ENCODE results near the gene MRM3. TPM values are rescaled to one million over a fixed set of nuclear protein-coding genes. Genes with fewer than 3 reads are reported as not detected.

The MRM3 gene
- total and polyA plus RNA-seq, 2 experiments from 2014 or later = 17.7 to 23.4 TPM

DNA sequence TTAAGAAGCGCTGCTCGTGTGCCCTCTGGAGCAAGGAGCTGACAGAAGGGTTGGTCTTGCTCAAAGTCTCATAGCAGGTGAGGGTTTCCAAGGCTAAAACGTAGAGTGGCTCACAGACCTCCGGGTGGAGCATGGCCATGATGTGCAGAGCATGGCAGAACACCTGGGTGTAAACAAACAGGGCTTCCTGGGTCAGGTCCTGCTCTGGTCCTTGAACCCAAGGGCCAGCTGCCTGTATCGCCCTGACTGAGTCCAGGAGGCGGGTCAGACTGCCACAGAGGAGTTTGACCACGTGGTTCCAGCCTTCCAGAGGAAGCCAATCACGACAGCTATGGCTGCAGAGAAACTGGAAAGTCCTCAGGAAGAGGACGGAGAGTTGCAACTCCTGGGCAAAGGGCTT, 37.2 kb upstream of the MRM3 start:
- DNase-seq (ENCODE audit: low spot score) (no peak), ATAC-seq (no peak)
- Histone ChIP-seq H3K27ac (ENCODE audit: low read depth) (no peak overlapping the region), H3K27me3 (ENCODE audit: insufficient read depth) (no peaks in the 10 kb centered on the region), H3K4me3 (no peak overlapping the region), H3K4me2 (no peak overlapping the region), H3K36me3 (ENCODE audit: insufficient read depth) (peaks cover 47% of the 10 kb centered on the region), H3K79me2 (replicated peaks; ENCODE audit: insufficient read depth) (peaks cover 20% of the 10 kb centered on the region), H3K4me1 (ENCODE audit: insufficient read depth) (no peaks in the 10 kb centered on the region), H2AFZ (no peak overlapping the region), H3F3A (replicated peaks; ENCODE audit: low read depth) (0 out of 2 replicates have a peak, but pooled peaks cover 22% of the 10 kb centered on the region), H4K20me1 (replicated peaks; ENCODE audit: insufficient read depth) (peaks cover 9% of the 10 kb centered on the region), H3K9me2 (ENCODE audit: insufficient read depth) (no peaks in the 10 kb centered on the region)
- Mint-ChIP-seq H3K9me3 (peaks cover 20% of the 10 kb centered on the region), H3K27me3 (ENCODE audit: insufficient read depth, low read depth, poor library complexity) (peaks cover 7% of the 10 kb centered on the region), H3K4me3 (no peak overlapping the region), H3K27ac (no peak overlapping the region), H3K36me3 (ENCODE audit: low read depth) (peaks cover 95% of the 10 kb centered on the region), H3K4me1 (no peaks in the 10 kb centered on the region; the same call in 2 of the 3 replicates)
- no peak for TF ChIP-seq STAT1 (IDR thresholded peaks at IDR 0.05; ENCODE audit: unreplicated experiment)
- TF ChIP-seq, protein P1, sequence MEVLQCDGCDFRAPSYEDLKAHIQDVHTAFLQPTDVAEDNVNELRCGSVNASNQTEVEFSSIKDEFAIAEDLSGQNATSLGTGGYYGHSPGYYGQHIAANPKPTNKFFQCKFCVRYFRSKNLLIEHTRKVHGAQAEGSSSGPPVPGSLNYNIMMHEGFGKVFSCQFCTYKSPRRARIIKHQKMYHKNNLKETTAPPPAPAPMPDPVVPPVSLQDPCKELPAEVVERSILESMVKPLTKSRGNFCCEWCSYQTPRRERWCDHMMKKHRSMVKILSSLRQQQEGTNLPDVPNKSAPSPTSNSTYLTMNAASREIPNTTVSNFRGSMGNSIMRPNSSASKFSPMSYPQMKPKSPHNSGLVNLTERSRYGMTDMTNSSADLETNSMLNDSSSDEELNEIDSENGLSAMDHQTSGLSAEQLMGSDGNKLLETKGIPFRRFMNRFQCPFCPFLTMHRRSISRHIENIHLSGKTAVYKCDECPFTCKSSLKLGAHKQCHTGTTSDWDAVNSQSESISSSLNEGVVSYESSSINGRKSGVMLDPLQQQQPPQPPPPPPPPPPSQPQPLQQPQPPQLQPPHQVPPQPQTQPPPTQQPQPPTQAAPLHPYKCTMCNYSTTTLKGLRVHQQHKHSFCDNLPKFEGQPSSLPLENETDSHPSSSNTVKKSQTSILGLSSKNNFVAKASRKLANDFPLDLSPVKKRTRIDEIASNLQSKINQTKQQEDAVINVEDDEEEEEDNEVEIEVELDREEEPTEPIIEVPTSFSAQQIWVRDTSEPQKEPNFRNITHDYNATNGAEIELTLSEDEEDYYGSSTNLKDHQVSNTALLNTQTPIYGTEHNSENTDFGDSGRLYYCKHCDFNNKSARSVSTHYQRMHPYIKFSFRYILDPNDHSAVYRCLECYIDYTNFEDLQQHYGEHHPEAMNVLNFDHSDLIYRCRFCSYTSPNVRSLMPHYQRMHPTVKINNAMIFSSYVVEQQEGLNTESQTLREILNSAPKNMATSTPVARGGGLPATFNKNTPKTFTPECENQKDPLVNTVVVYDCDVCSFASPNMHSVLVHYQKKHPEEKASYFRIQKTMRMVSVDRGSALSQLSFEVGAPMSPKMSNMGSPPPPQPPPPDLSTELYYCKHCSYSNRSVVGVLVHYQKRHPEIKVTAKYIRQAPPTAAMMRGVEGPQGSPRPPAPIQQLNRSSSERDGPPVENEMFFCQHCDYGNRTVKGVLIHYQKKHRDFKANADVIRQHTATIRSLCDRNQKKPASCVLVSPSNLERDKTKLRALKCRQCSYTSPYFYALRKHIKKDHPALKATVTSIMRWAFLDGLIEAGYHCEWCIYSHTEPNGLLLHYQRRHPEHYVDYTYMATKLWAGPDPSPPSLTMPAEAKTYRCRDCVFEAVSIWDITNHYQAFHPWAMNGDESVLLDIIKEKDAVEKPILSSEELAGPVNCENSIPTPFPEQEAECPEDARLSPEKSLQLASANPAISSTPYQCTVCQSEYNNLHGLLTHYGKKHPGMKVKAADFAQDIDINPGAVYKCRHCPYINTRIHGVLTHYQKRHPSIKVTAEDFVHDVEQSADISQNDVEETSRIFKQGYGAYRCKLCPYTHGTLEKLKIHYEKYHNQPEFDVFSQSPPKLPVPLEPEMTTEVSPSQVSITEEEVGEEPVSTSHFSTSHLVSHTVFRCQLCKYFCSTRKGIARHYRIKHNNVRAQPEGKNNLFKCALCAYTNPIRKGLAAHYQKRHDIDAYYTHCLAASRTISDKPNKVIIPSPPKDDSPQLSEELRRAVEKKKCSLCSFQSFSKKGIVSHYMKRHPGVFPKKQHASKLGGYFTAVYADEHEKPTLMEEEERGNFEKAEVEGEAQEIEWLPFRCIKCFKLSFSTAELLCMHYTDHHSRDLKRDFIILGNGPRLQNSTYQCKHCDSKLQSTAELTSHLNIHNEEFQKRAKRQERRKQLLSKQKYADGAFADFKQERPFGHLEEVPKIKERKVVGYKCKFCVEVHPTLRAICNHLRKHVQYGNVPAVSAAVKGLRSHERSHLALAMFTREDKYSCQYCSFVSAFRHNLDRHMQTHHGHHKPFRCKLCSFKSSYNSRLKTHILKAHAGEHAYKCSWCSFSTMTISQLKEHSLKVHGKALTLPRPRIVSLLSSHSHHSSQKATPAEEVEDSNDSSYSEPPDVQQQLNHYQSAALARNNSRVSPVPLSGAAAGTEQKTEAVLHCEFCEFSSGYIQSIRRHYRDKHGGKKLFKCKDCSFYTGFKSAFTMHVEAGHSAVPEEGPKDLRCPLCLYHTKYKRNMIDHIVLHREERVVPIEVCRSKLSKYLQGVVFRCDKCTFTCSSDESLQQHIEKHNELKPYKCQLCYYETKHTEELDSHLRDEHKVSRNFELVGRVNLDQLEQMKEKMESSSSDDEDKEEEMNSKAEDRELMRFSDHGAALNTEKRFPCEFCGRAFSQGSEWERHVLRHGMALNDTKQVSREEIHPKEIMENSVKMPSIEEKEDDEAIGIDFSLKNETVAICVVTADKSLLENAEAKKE (CRISPR knock-in tag; IDR thresholded peaks at IDR 0.05) = no peak
- no peak for TF ChIP-seq EZH2phosphoT487 (IDR thresholded peaks at IDR 0.05; ENCODE audit: unreplicated experiment)
- TF ChIP-seq, protein P2, sequence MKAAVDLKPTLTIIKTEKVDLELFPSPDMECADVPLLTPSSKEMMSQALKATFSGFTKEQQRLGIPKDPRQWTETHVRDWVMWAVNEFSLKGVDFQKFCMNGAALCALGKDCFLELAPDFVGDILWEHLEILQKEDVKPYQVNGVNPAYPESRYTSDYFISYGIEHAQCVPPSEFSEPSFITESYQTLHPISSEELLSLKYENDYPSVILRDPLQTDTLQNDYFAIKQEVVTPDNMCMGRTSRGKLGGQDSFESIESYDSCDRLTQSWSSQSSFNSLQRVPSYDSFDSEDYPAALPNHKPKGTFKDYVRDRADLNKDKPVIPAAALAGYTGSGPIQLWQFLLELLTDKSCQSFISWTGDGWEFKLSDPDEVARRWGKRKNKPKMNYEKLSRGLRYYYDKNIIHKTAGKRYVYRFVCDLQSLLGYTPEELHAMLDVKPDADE (IDR thresholded peaks at IDR 0.05) = no peak
- no peak for TF ChIP-seq EZH2 (IDR thresholded peaks at IDR 0.05; ENCODE audit: low read depth, unreplicated experiment)
- no peak for TF ChIP-seq NANOG (IDR thresholded peaks at IDR 0.05; ENCODE audit: borderline replicate concordance)
- no peak for TF ChIP-seq ZNF331 (CRISPR knock-in tag; IDR thresholded peaks at IDR 0.05; ENCODE audit: low read depth)
- TF ChIP-seq, protein P3, sequence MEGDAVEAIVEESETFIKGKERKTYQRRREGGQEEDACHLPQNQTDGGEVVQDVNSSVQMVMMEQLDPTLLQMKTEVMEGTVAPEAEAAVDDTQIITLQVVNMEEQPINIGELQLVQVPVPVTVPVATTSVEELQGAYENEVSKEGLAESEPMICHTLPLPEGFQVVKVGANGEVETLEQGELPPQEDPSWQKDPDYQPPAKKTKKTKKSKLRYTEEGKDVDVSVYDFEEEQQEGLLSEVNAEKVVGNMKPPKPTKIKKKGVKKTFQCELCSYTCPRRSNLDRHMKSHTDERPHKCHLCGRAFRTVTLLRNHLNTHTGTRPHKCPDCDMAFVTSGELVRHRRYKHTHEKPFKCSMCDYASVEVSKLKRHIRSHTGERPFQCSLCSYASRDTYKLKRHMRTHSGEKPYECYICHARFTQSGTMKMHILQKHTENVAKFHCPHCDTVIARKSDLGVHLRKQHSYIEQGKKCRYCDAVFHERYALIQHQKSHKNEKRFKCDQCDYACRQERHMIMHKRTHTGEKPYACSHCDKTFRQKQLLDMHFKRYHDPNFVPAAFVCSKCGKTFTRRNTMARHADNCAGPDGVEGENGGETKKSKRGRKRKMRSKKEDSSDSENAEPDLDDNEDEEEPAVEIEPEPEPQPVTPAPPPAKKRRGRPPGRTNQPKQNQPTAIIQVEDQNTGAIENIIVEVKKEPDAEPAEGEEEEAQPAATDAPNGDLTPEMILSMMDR (conservative IDR thresholded peaks at IDR 0.05; ENCODE audit: low read depth in 2 of 2) = no peak
- no peak for TF ChIP-seq POLR2AphosphoS5 (IDR thresholded peaks at IDR 0.05; ENCODE audit: low read depth)
- TF ChIP-seq, protein P4, sequence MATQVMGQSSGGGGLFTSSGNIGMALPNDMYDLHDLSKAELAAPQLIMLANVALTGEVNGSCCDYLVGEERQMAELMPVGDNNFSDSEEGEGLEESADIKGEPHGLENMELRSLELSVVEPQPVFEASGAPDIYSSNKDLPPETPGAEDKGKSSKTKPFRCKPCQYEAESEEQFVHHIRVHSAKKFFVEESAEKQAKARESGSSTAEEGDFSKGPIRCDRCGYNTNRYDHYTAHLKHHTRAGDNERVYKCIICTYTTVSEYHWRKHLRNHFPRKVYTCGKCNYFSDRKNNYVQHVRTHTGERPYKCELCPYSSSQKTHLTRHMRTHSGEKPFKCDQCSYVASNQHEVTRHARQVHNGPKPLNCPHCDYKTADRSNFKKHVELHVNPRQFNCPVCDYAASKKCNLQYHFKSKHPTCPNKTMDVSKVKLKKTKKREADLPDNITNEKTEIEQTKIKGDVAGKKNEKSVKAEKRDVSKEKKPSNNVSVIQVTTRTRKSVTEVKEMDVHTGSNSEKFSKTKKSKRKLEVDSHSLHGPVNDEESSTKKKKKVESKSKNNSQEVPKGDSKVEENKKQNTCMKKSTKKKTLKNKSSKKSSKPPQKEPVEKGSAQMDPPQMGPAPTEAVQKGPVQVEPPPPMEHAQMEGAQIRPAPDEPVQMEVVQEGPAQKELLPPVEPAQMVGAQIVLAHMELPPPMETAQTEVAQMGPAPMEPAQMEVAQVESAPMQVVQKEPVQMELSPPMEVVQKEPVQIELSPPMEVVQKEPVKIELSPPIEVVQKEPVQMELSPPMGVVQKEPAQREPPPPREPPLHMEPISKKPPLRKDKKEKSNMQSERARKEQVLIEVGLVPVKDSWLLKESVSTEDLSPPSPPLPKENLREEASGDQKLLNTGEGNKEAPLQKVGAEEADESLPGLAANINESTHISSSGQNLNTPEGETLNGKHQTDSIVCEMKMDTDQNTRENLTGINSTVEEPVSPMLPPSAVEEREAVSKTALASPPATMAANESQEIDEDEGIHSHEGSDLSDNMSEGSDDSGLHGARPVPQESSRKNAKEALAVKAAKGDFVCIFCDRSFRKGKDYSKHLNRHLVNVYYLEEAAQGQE (IDR thresholded peaks at IDR 0.05; ENCODE audit: unreplicated experiment) = no peak
- no peak for TF ChIP-seq ZNF114 (CRISPR knock-in tag; IDR thresholded peaks at IDR 0.05)
- TF ChIP-seq JUNB (IDR thresholded peaks at IDR 0.05; ENCODE audit: unreplicated experiment) = no peak
- TF ChIP-seq CREB1 (CRISPR knock-in tag; IDR thresholded peaks at IDR 0.05; ENCODE audit: low read depth) = no peak
